Measurements from ENCODE around the gene CHD8. TPM values are rescaled to one million over a fixed set of nuclear protein-coding genes. Genes with fewer than 3 reads are reported as not detected.
"Not testable (repeated sequence)": the region's sequence is repeated elsewhere in the genome, so short reads cannot be mapped to it uniquely, and the experiment has no call there.

The CHD8 gene
- 38.9 TPM for polyA plus RNA-seq (2012; ENCODE audit: insufficient read depth, insufficient read length)

GRCh38 chr14:21455912-21456667, at the start of gene CHD8:
Gene CHD8 (minus strand): TSS chr14:21456123. CDS start chr14:21431643, 24,480 bp downstream.
- peak within 1 kb of the TSS; percentile 88 for H3K4me3 ChIP-seq (ENCODE audit: low read length)
- peak; percentile 100 for DNase-seq (ENCODE audit: low read depth, low spot score)

- no peak overlapping the region for H3K4me3 ChIP-seq (ENCODE audit: low read length)
- DNase-seq (ENCODE audit: low read depth, low spot score), result no peak
These were observed 49.2 kb upstream of the CHD8 start for GRCh38 chr14:21505012-21505553.

- DNase-seq (ENCODE audit: low read depth, low spot score), result no peak
- no peak overlapping the region for H3K4me3 ChIP-seq (ENCODE audit: low read length)
These were observed 47.5 kb upstream of the CHD8 start for GRCh38 chr14:21503376-21503775.

GRCh38 chr14:21501568-21501967, 45.6 kb upstream of the CHD8 start:
- no peak for DNase-seq (ENCODE audit: low read depth, low spot score)
- no peak overlapping the region for H3K4me3 ChIP-seq (ENCODE audit: low read length)

GRCh38 chr14:21498540-21499526, 42.9 kb upstream of the CHD8 start:
- peak; percentile 54 for DNase-seq (ENCODE audit: low read depth, low spot score)
- H3K4me3 ChIP-seq (ENCODE audit: low read length), result no peak overlapping the region

GRCh38 chr14:21496453-21496852, 40.5 kb upstream of the CHD8 start:
- H3K4me3 ChIP-seq (ENCODE audit: low read length), result no peak overlapping the region
- DNase-seq (ENCODE audit: low read depth, low spot score), result no peak

- no peak for DNase-seq (ENCODE audit: low read depth, low spot score)
- no peak overlapping the region for H3K4me3 ChIP-seq (ENCODE audit: low read length)
These were observed 39.2 kb upstream of the CHD8 start for GRCh38 chr14:21494902-21495762.

- H3K4me3 ChIP-seq (ENCODE audit: low read length), result no peak overlapping the region
- no peak for DNase-seq (ENCODE audit: low read depth, low spot score)
These were observed 30.7 kb upstream of the CHD8 start for GRCh38 chr14:21486640-21487087.

- peak; percentile 98 for DNase-seq (ENCODE audit: low read depth, low spot score)
- peak within 1 kb of the TSS; percentile 79 for H3K4me3 ChIP-seq (ENCODE audit: low read length)
These were observed 21.2 kb upstream of the CHD8 start, which contains the start of the genes RAB2B and TOX4 for GRCh38 chr14:21476925-21477681. Gene RAB2B (minus strand): TSS chr14:21476959. CDS start chr14:21476872, 87 bp downstream. Gene TOX4 (plus strand): TSS chr14:21477195. CDS start chr14:21477279, 84 bp downstream.

GRCh38 chr14:21476523-21476924, 20.6 kb upstream of the CHD8 start:
- peak overlapping the region; percentile 79 for H3K4me3 ChIP-seq (ENCODE audit: low read length)
- no peak for DNase-seq (ENCODE audit: low read depth, low spot score)

- H3K4me3 ChIP-seq (ENCODE audit: low read length), result peak overlapping the region; percentile 79
- no peak for DNase-seq (ENCODE audit: low read depth, low spot score)
These were observed 20.0 kb upstream of the CHD8 start for GRCh38 chr14:21475767-21476522.

- DNase-seq (ENCODE audit: low read depth, low spot score), result no peak
- H3K4me3 ChIP-seq (ENCODE audit: low read length), result no peak overlapping the region
These were observed 11.7 kb upstream of the CHD8 start for GRCh38 chr14:21467616-21468015.

GRCh38 chr14:21455592-21455911, 371 bp downstream of the CHD8 start:
- H3K4me3 ChIP-seq (ENCODE audit: low read length), result peak overlapping the region; percentile 88
- no peak for DNase-seq (ENCODE audit: low read depth, low spot score)

- peak overlapping the region; percentile 88 for H3K4me3 ChIP-seq (ENCODE audit: low read length)
- no peak for DNase-seq (ENCODE audit: low read depth, low spot score)
These were observed 929 bp downstream of the CHD8 start for GRCh38 chr14:21454843-21455544.

GRCh38 chr14:21449899-21450216, 6.1 kb downstream of the CHD8 start:
- H3K4me3 ChIP-seq (ENCODE audit: low read length), result no peak overlapping the region
- no peak for DNase-seq (ENCODE audit: low read depth, low spot score)

- not testable (repeated sequence) for DNase-seq (ENCODE audit: low read depth, low spot score); H3K4me3 ChIP-seq (ENCODE audit: low read length)
These were observed 13.3 kb downstream of the CHD8 start for GRCh38 chr14:21442657-21443056.

- DNase-seq (ENCODE audit: low read depth, low spot score), result no peak
- no peak overlapping the region for H3K4me3 ChIP-seq (ENCODE audit: low read length)
These were observed 15.1 kb downstream of the CHD8 start for GRCh38 chr14:21440859-21441258.

Data from Jurkat, Clone E6-1 (cell line).